ENCODE measurements around the gene SCN8A.

The SCN8A gene

GRCh38 chr12:51714666-51715065 is 123.6 kb downstream of the SCN8A start:
- no peak for DNase-seq (ENCODE audit: low read depth in 2 of 2)

GRCh38 chr12:51717326-51717925 is 126.4 kb downstream of the SCN8A start:
- DNase-seq (ENCODE audit: low read depth in 2 of 2) = no peak

- peak in 1 of 2 donors; percentile 2 for DNase-seq (ENCODE audit: low read depth in 2 of 2)
Observed at GRCh38 chr12:51721282-51721940, 130.4 kb downstream of the SCN8A start.

GRCh38 chr12:51722431-51722830 is 131.4 kb downstream of the SCN8A start:
- no peak for DNase-seq (ENCODE audit: low read depth in 2 of 2)

GRCh38 chr12:51726161-51726560 is 135.1 kb downstream of the SCN8A start:
- DNase-seq (ENCODE audit: low read depth in 2 of 2) = no peak

- DNase-seq (ENCODE audit: low read depth in 2 of 2) = no peak
Observed at GRCh38 chr12:51726931-51727330, 135.9 kb downstream of the SCN8A start.

GRCh38 chr12:51729331-51729730 is 138.3 kb downstream of the SCN8A start:
- no peak for DNase-seq (ENCODE audit: low read depth in 2 of 2)

GRCh38 chr12:51730745-51731144 is 139.7 kb downstream of the SCN8A start:
- DNase-seq (ENCODE audit: low read depth in 2 of 2) = no peak

- no peak for DNase-seq (ENCODE audit: low read depth in 2 of 2)
Observed at GRCh38 chr12:51740536-51740935, 149.5 kb downstream of the SCN8A start.

GRCh38 chr12:51744235-51744634 is 153.2 kb downstream of the SCN8A start:
- no peak for DNase-seq (ENCODE audit: low read depth in 2 of 2)

GRCh38 chr12:51744957-51745356 is 153.9 kb downstream of the SCN8A start:
- DNase-seq (ENCODE audit: low read depth in 2 of 2) = no peak

- DNase-seq (ENCODE audit: low read depth in 2 of 2) = no peak
Observed at GRCh38 chr12:51746416-51746815, 155.4 kb downstream of the SCN8A start.

GRCh38 chr12:51748235-51748634 is 157.2 kb downstream of the SCN8A start:
- no peak for DNase-seq (ENCODE audit: low read depth in 2 of 2)

GRCh38 chr12:51749206-51749985 is 158.4 kb downstream of the SCN8A start:
- no peak for DNase-seq (ENCODE audit: low read depth in 2 of 2)

GRCh38 chr12:51749986-51750317 is 158.9 kb downstream of the SCN8A start:
- no peak for DNase-seq (ENCODE audit: low read depth in 2 of 2)

- no peak for DNase-seq (ENCODE audit: low read depth in 2 of 2)
Observed at GRCh38 chr12:51751661-51752060, 160.6 kb downstream of the SCN8A start.

GRCh38 chr12:51752234-51752889 is 161.3 kb downstream of the SCN8A start:
- no peak for DNase-seq (ENCODE audit: low read depth in 2 of 2)

- no peak for DNase-seq (ENCODE audit: low read depth in 2 of 2)
Observed at GRCh38 chr12:51753980-51754675, 163.1 kb downstream of the SCN8A start.

GRCh38 chr12:51755251-51755650 is 164.2 kb downstream of the SCN8A start:
- no peak for DNase-seq (ENCODE audit: low read depth in 2 of 2)

- no peak for DNase-seq (ENCODE audit: low read depth in 2 of 2)
Observed at GRCh38 chr12:51759175-51759574, 168.1 kb downstream of the SCN8A start.

- DNase-seq (ENCODE audit: low read depth in 2 of 2) = no peak
Observed at GRCh38 chr12:51759695-51760094, 168.7 kb downstream of the SCN8A start.

GRCh38 chr12:51760231-51760630 is 169.2 kb downstream of the SCN8A start:
- DNase-seq (ENCODE audit: low read depth in 2 of 2) = no peak

Measured in stimulated activated CD8-positive, alpha-beta memory T cell treated with anti-CD3 and anti-CD28 coated beads, Interleukin-15, amount 100 ng/mL, for 4 hours (primary cell).